ENCODE data around the gene PACRG. TPM values are rescaled to one million over a fixed set of nuclear protein-coding genes. Genes with fewer than 3 reads are reported as not detected.

Gene PACRG
- polyA plus RNA-seq, 1 of the 3 experiments (the other 2 are of a cell fraction), result 0.56 TPM

GRCh38 chr6:163232015-163232523 is 504.3 kb downstream of the PACRG start:
- POLR2A ChIA-PET, result no interaction called here
- H2AFZ ChIP-seq (ENCODE audit: low read depth), result no peak overlapping the region
- H3K9ac ChIP-seq, result no peak overlapping the region
- H3K79me2 ChIP-seq (ENCODE audit: insufficient read depth), result no peaks in the 10 kb centered on the region
- H3K9me3 ChIP-seq, result no peaks in the 10 kb centered on the region
- no peak overlapping the region for H3K4me2 ChIP-seq
- H3K4me3 ChIP-seq (ENCODE audit: low read depth in 2 of 2, low read length in 1 of 2), result no peak overlapping the region
- TF ChIP-seq JUND (IDR thresholded peaks at IDR 0.05), result no peak
- TF ChIP-seq SIN3A (IDR thresholded peaks at IDR 0.05; ENCODE audit: borderline replicate concordance, low read depth, low read length), result no peak
- TF ChIP-seq FOSL2 (IDR thresholded peaks at IDR 0.05; ENCODE audit: borderline replicate concordance, low read depth), result no peak
- no peak for TF ChIP-seq NFIC (IDR thresholded peaks at IDR 0.05; ENCODE audit: borderline replicate concordance)
- no peak for TF ChIP-seq TCF12 (IDR thresholded peaks at IDR 0.05)
- no peak for TF ChIP-seq CTCF (IDR thresholded peaks at IDR 0.05)
- TF ChIP-seq PBX3 (IDR thresholded peaks at IDR 0.05), result no peak
- TF ChIP-seq SMC3 (IDR thresholded peaks at IDR 0.05; ENCODE audit: low read depth, low read length), result no peak
- no peak for TF ChIP-seq MXI1 (IDR thresholded peaks at IDR 0.05; ENCODE audit: low read depth, low read length)
- TF ChIP-seq ZBTB33 (IDR thresholded peaks at IDR 0.05; ENCODE audit: borderline replicate concordance, low read depth), result no peak
- TF ChIP-seq USF2 (IDR thresholded peaks at IDR 0.05; ENCODE audit: borderline replicate concordance, low read depth, low read length), result no peak
- no peak for TF ChIP-seq RFX5 (IDR thresholded peaks at IDR 0.05; ENCODE audit: low read length)
- no peak for TF ChIP-seq EZH2phosphoT487 (IDR thresholded peaks at IDR 0.05; ENCODE audit: borderline replicate concordance, low read depth)
- no peak for TF ChIP-seq NRF1 (IDR thresholded peaks at IDR 0.05; ENCODE audit: low read depth, low read length)
- TF ChIP-seq MEF2A (IDR thresholded peaks at IDR 0.05; ENCODE audit: borderline replicate concordance, low read depth), result no peak
- no peak for TF ChIP-seq EP300 (IDR thresholded peaks at IDR 0.05; ENCODE audit: borderline replicate concordance in 1 of 2, low read depth in 1 of 2, low read length in 1 of 2)
- TF ChIP-seq GABPA (IDR thresholded peaks at IDR 0.05; ENCODE audit: low read depth), result no peak
- no peak for TF ChIP-seq USF1 (IDR thresholded peaks at IDR 0.05; ENCODE audit: borderline replicate concordance, low read depth)
- TF ChIP-seq TAF1 (IDR thresholded peaks at IDR 0.05; ENCODE audit: borderline replicate concordance, low read depth, low read length), result no peak
- no peaks in the 10 kb centered on the region for H3K4me1 ChIP-seq (ENCODE audit: control insufficient read depth in 1 of 2, insufficient read depth in 2 of 2, low read depth in 1 of 2, low read length in 1 of 2)
- no peaks in the 10 kb centered on the region for H3K36me3 ChIP-seq (replicated peaks in 1 of 2; ENCODE audit: control insufficient read depth in 1 of 2, insufficient read depth in 2 of 2, low read length in 1 of 2)
- no peaks in the 10 kb centered on the region for H3K9me2 ChIP-seq
- H4K20me1 ChIP-seq (ENCODE audit: insufficient read depth), result no peaks in the 10 kb centered on the region
- H3F3A ChIP-seq (replicated peaks; ENCODE audit: insufficient read depth), result no peaks in the 10 kb centered on the region
- 62% methylated on average over 6 of the region's 7 CpGs for WGBS (ENCODE audit: low lambda C conversion rate)
- DNase-seq, result no peak
- no peaks in the 10 kb centered on the region for H3K27me3 ChIP-seq (ENCODE audit: insufficient read depth)
- CTCF ChIA-PET, result no interaction called here
- H3K27ac ChIP-seq (ENCODE audit: low read depth in 2 of 2, low read length in 1 of 2), result no peak overlapping the region
